ENCODE data around the gene PRKAG2.

The PRKAG2 gene

DNA sequence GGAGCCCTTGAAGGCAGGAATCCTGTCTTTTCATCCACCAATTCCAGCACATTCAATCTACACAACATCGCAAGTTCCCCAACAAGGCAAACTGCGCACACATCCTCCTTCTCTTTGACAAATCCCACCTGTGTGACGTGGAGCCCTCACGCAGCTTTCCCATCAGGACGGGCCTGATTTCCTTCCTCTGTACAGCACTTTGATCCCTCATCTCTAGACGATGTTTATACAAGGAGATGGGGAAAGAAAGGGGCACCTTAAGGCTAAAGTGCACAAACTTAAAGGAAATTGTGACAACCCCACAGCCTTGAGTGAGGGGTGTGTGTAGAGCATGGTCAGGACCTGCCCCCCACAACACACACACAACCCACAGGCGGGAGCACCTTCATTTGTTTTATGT lies 97.2 kb downstream of the PRKAG2 start:
- DNase-seq (ENCODE audit: low read depth), result no peak
- no peak overlapping the region for H3K4me3 ChIP-seq (ENCODE audit: low read length)
- TF ChIP-seq, protein P1, sequence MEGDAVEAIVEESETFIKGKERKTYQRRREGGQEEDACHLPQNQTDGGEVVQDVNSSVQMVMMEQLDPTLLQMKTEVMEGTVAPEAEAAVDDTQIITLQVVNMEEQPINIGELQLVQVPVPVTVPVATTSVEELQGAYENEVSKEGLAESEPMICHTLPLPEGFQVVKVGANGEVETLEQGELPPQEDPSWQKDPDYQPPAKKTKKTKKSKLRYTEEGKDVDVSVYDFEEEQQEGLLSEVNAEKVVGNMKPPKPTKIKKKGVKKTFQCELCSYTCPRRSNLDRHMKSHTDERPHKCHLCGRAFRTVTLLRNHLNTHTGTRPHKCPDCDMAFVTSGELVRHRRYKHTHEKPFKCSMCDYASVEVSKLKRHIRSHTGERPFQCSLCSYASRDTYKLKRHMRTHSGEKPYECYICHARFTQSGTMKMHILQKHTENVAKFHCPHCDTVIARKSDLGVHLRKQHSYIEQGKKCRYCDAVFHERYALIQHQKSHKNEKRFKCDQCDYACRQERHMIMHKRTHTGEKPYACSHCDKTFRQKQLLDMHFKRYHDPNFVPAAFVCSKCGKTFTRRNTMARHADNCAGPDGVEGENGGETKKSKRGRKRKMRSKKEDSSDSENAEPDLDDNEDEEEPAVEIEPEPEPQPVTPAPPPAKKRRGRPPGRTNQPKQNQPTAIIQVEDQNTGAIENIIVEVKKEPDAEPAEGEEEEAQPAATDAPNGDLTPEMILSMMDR (IDR thresholded peaks at IDR 0.05; ENCODE audit: insufficient read depth, low read depth, low read length, missing control alignments), result no peak

DNA sequence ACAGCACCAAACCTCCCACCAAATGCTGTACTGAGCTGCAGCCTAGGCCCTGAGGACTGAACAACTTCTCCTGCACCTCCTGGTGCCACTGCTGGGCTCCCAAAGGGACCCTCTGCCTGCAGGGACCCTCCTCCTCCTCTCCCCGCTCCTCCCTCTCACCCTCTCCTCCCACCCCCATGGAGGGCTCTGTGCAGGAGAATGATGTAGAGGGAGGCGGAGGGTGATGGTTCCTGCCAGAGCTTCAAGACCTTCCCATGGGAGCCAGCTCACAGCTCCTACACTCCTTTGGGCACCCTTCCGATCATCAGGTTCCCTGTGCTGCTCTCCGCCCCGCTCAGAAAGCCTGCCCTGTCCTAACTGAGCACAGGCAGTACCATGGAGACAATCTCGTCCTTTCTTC lies 97.7 kb downstream of the PRKAG2 start:
- TF ChIP-seq, protein P1 (IDR thresholded peaks at IDR 0.05; ENCODE audit: insufficient read depth, low read depth, low read length, missing control alignments), result no peak
- no peak for DNase-seq (ENCODE audit: low read depth)
- H3K4me3 ChIP-seq (ENCODE audit: low read length), result no peak overlapping the region

GRCh38 chr7:151777908-151778670 lies 98.8 kb downstream of the PRKAG2 start:
- DNase-seq (ENCODE audit: low read depth), result no peak
- TF ChIP-seq, protein P1 (IDR thresholded peaks at IDR 0.05; ENCODE audit: insufficient read depth, low read depth, low read length, missing control alignments), result no peak
- no peak overlapping the region for H3K4me3 ChIP-seq (ENCODE audit: low read length)

- H3K4me3 ChIP-seq (ENCODE audit: low read length), result no peak overlapping the region
- no peak for DNase-seq (ENCODE audit: low read depth)
- TF ChIP-seq, protein P1 (IDR thresholded peaks at IDR 0.05; ENCODE audit: insufficient read depth, low read depth, low read length, missing control alignments), result no peak
Measured at GRCh38 chr7:151777495-151777880, 99.4 kb downstream of the PRKAG2 start.

DNA sequence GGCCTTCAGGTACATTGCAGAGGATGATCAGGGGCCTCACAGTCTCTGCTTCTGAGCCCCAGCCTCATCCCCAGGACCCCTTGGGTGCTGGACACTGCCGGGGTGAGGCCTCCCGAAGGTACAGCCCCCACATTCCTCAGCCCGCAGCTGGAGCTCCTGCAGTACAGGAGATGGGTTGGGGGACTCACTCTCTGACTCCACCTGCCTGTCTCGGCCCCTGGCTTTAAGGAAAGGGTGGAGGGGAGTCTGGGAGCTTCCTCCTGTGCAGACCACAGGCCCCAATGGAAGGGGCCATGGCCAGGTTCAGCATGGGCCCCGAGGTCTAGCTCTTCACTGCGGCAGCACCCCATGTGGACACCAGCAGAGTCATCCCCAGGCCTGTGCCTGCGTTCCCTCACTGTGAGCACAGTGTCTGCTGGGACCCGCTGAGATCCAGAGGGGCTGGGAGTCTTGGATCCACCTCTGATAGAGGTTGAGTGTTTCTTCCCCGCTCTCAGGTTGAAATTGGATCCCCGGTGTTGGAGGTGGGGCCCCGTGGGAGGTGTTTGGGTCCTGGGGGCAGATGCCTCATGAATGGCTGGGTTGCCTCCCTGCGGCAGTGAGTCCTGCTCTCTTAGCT lies 99.9 kb downstream of the PRKAG2 start:
- no peak for DNase-seq (ENCODE audit: low read depth)

DNA sequence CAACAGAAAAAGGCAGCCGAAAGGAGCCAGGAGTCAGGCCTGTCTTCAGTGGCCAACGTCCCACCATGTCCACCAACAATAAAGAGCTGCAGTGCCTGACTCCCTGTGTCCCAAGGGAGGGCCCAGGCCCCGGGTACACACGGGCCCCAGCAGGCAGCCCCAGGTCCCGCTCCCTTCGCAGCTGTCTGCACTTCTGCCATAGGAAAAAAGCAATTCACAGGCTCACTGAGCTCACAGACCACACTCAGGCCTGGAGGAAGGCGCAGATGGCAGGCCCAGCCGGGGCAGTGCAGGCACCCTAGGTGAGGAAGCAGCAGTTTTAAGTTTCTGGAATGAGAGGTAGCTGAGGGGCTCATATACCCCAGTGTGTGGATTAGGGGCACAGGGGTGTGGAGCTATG lies 100.5 kb downstream of the PRKAG2 start:
- TF ChIP-seq, protein P1 (IDR thresholded peaks at IDR 0.05; ENCODE audit: insufficient read depth, low read depth, low read length, missing control alignments), result no peak
- no peak for DNase-seq (ENCODE audit: low read depth)
- H3K4me3 ChIP-seq (ENCODE audit: low read length), result no peak overlapping the region

More for the DNA sequence above, 99.9 kb downstream of the PRKAG2 start:
- TF ChIP-seq, protein P1 (IDR thresholded peaks at IDR 0.05; ENCODE audit: insufficient read depth, low read depth, low read length, missing control alignments), result no peak
- H3K4me3 ChIP-seq (ENCODE audit: low read length), result no peak overlapping the region
